HG02840 (cell line): ENCODE data around the gene LGI4.
"Not testable (repeated sequence)": the region's sequence is repeated elsewhere in the genome, so short reads cannot be mapped to it uniquely, and the experiment has no call there.

Experiments
- ATAC-seq: cut with Tn5 transposase; IDR thresholded peaks from one replicate; pipeline ENCODE4 v1.9.1; 2021; ENCODE audit warnings: mild to moderate bottlenecking, moderate library complexity, moderate number of reproducible peaks; ENCODE audit not compliant: unreplicated experiment, low FRiP score

Gene LGI4

DNA sequence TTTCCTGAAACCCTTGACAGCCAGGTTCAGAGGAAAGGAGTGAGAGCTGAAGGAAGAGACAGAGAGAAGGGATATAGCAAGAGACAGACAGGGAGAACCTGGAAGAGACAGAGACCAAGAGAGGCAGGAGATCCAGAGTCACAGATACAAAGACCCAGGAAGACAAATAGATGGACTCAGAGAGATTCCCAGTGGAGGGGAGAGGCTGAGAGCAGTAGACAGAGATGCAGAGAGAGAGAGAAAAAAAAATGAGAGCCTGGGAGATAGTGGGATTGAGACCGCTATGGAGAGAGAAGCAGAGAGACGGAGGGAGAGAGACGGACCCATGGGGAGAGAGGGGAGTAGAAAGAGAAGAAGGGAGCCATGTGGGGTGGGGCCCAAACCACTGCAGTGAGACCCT is 9.0 kb upstream of the LGI4 start:
- no peak for ATAC-seq

DNA sequence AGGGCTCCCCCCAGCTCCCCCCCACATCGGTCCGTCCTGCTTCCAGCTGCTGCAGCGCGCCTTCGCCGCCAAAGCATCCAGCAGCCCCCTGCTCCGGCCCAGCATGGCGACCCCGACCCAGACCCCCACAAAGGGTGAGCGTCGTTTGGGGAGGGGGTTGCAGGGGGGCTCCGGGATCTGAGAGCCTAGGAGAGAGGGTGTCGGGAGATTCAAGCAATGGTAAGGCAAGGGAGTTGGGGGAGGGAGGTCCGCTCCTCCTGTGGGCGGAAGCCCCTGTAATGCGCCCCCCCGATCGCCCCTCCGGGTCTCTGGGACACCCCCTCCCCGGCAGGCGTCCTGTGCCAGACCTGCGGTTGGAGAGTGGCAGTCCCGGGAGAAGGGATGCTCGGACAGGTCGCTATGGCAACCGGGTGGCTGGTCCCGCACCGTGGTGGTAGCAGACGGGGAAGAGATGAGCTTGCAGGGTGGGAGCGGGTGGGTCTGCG is 8.4 kb upstream of the LGI4 start, which contains the start of gene FXYD7:
FXYD7 (plus strand) TSS at position 25 of the 485 bp plus-strand sequence; CDS start at position 104, 79 bp downstream.
- ATAC-seq, result no peak

DNA sequence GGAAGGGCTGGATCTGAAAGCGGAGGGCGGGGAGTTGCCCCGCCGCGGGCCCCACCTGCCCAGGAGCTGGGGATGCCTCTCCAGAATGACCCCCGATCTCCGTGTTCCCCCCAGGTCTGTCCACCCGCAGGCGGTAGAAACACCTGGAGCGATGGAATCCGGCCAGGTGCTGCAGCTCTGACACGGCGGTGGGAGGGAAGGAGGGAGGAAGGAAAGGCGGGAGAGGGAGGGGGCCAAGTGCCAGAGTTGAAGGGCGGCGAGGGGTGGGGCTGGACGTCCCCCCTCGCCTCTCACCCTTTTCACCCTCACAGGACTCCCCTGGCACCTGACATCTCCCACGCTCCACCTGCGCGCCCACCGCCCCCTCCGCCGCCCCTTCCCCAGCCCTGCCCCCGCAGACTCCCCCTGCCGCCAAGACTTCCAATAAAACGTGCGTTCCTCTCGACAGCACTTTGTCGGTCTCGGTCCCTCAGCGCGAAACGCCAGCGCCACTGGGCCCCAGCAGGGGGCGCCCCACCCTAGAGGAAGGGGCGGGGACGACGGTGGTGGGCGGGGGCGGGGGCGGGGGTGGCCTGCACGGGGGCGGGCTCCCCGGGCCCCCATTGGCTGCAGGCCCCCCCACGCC is 7.9 kb upstream of the LGI4 start:
- ATAC-seq, result no peak

GRCh38 chr19:35141837-35142605 is 7.2 kb upstream of the LGI4 start:
- ATAC-seq, result no peak

- no peak for ATAC-seq
Observed at GRCh38 chr19:35140962-35141836, 6.3 kb upstream of the LGI4 start.

DNA sequence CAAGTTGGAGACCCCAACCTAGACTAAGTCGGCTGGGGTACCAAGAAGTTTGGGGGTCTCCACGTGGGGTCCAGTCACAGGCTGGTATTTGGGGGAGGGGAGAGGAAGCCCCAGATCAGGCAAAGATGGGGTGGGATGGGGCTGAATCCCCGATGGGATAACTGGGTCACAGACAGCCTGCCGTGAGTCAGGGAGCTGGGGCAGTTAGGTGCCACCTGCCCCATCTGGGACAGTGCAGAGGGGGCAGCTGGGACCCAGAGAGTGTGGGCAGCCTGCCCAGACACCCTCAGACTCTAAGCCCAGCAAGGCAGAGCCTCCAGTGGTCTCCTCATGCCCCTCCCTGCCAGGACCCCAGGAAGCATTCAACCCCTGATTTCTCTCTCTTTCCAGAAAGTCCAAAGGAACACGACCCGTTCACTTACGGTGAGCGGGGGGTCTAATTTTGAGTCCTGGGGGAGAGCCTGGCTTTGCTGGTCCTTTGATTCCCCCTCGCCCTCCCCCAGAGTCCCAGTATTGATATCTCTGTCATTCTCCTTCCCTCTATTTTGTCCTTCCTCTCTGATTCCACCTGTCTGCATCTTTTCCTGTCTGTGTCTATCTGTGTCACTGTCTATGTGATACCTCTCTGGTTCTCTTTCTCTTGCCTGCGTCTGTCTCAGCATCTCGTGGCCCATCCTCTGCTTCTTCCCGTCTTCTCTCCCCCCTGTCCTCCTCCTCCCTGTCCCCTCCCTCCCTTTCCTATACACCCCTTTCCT is 5.5 kb upstream of the LGI4 start:
- ATAC-seq, result no peak

GRCh38 chr19:35138305-35138892 is 3.5 kb upstream of the LGI4 start, which contains the start of gene FXYD1:
Gene FXYD1, plus strand, starts transcription at chr19:35138824. Its CDS starts 1,256 bp downstream, at chr19:35140080.
- no peak for ATAC-seq

DNA sequence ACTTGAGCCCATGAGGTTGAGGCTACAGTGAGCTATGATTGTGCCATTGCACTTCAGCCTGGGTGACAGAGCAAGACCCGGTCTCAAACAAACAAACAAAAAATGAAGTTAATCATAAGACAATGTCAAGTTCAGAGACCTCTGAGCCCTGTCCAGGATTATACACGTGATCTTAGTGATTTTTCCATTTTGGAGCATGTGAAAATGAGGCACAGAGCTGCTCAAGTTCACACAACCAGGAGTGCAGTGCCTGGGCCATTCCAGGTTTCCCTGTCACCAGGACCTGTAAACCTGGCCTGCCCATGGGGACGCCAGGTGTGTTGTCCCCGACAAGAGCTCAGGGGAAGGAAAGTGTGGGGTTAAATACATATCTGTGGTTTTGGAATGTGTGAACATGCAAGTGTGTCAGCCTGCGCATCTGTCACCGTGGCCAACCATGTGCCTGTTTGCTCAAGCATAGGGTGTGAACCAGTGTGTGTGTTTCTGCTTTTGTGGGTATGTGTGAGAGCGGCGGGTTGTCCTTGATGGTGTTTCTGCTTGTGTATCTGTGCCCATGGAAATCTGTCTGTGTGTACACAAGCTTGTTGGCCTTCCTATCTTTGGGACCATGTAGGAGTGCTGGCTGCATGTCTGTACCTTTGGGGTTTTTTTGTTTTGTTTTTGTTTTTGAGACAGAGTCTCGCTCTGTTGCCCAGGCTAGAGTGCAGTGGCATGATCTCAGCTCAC is 2.3 kb upstream of the LGI4 start:
- no peak for ATAC-seq

GRCh38 chr19:35136231-35136630 is 1.4 kb upstream of the LGI4 start:
- ATAC-seq, result no peak

- no peak for ATAC-seq
Observed at GRCh38 chr19:35135389-35135909, 590 bp upstream of the LGI4 start.

GRCh38 chr19:35133826-35134225 is 1.0 kb downstream of the LGI4 start:
- no peak for ATAC-seq

GRCh38 chr19:35132254-35132653 is 2.6 kb downstream of the LGI4 start:
- no peak for ATAC-seq

DNA sequence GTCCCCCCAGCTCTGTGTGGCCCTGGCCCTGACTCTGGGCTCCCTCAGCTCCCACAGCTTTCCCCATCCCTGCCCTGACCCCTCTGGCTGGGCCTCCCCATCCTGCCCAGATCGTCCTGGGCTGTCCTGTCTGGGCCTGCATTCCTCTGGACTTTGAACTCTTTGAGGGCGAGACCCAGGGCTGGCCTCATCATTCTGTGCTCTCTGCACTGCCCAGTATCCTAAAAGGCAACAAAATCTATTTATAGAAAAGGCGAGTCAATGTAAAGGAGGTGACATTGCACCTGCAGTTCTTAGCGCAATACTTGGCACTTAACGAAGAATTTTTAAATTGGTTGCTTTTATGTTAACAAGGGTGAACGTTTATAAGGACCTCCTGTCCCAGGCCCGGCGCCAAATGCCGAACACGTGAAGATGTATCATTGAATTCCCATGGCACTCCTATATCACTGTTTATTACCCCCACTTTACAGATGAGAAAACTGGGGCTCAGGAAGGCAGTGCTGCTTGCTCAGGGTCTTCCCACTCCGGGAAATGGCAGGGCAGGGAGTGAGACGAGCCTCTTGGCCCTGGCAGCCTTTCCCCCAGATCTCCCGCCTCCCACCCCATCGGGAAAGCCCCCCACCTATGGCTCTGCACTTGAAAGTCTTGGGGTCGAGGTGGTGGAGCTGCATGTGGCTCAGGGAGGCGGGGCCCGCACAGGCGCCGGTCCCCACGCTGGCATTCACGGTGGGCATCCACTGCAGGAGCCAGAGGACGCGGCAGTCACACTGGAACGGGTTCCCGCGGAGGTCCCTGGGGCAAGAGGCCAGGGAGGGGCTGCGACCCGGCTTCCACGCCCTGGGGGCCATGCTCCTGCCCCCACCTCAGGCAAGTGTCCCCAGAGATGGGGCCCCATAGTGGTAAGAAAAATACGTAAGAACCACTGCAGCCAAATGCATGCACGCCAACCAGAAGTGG is 3.8 kb downstream of the LGI4 start:
- no peak for ATAC-seq

DNA sequence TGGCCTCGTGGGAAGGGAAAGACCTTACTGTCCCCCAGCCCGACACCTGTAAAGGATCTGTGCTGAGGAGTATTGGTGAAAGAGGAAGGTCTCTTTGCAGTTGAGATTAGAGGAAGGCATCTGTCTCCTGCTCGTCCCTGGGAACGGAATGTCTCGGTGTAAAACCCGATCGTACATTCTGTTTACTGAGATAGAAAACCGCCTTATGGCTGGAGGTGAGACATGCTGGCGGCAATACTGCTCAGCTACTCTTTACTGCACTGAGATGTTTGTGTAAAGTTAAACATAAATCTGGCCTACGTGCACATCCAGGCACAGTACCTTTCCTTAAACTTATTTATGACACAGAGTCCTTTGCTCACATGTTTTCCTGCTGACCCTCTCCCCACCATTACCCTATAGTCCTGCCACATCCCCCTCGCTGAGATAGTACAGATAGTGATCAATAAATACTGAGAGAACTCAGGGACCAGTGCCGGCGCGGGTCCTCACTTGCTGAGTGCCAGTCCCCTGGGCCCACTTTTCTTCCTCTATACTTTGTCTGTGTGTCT is 5.1 kb downstream of the LGI4 start:
- not testable (repeated sequence) for ATAC-seq

GRCh38 chr19:35128398-35129057 is 6.3 kb downstream of the LGI4 start:
- no peak for ATAC-seq

GRCh38 chr19:35127871-35128270 is 7.0 kb downstream of the LGI4 start:
- ATAC-seq, result no peak

DNA sequence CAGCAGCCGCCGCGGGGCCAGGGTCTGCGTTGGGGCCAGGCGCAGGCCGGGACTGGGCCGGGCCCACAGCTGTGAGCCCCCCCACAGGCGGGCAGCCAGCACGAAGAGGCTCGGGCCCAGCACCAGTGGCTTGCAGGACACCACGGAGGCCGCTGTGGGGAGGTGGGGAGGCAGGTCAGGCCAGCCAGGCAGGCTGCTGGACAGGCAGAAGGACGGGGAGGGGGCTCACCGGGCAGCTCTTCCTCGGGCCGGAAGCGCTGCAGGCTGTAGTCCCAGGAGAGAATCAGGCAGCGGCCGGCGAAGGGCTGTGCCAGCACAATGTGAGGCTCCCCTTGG is 8.3 kb downstream of the LGI4 start:
- no peak for ATAC-seq
